DND-41 (cell line): ENCODE results near the gene CEP170B.

Experiments used
- EZH2 ChIP-seq: IDR thresholded peaks from 3 replicates; pipeline ENCODE4 v1.6.1; 2012; ENCODE audit warnings: borderline replicate concordance, low read depth, mild to moderate bottlenecking, moderate library complexity, low read length, inconsistent platforms; ENCODE audit not compliant: severe bottlenecking
- TF ChIP-seq, protein P1 (sequence below): IDR thresholded peaks from 2 replicates; pipeline ENCODE4 v1.5.1; 2012; ENCODE audit warnings: borderline replicate concordance, low read length, moderate library complexity, mild to moderate bottlenecking; ENCODE audit not compliant: poor library complexity, severe bottlenecking; ENCODE audit errors: extremely low read depth

DNA sequence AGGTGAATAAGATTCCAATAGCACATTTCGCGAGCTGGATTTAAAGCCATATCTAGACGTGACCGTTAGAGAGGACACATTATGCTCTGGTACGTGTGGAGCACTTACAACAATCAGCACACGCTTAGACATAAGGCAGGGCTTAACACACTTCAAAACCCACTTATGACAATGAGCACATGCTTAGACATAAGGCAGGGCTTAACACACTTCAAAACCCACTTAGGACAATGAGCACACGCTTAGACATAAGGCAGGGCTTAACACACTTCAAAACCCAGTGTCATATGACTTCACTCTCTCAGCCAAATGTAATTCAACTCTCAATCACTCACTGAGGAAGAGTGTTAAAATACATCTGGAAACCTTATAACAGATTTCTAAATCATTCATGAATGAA is 48.4 kb downstream of the CEP170B start:
- TF ChIP-seq, protein P1, sequence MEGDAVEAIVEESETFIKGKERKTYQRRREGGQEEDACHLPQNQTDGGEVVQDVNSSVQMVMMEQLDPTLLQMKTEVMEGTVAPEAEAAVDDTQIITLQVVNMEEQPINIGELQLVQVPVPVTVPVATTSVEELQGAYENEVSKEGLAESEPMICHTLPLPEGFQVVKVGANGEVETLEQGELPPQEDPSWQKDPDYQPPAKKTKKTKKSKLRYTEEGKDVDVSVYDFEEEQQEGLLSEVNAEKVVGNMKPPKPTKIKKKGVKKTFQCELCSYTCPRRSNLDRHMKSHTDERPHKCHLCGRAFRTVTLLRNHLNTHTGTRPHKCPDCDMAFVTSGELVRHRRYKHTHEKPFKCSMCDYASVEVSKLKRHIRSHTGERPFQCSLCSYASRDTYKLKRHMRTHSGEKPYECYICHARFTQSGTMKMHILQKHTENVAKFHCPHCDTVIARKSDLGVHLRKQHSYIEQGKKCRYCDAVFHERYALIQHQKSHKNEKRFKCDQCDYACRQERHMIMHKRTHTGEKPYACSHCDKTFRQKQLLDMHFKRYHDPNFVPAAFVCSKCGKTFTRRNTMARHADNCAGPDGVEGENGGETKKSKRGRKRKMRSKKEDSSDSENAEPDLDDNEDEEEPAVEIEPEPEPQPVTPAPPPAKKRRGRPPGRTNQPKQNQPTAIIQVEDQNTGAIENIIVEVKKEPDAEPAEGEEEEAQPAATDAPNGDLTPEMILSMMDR, result no peak
- TF ChIP-seq EZH2, result no peak
